GM23338 (cell line): ENCODE data around the gene AFAP1L2. TPM values are rescaled to one million over a fixed set of nuclear protein-coding genes. Genes with fewer than 3 reads are reported as not detected.

Experiments
- ATAC-seq: fragments of 200-7000 bp; cut with Tn5 transposase; 3 replicates; pipeline ENCODE4 v1.9.1; 2020
- DNase-seq: peaks from one replicate; pipeline ENCODE4 v3.0.0-alpha.2; 2015; ENCODE audit warnings: low spot score
- H2AFZ ChIP-seq: fragments of 200-600 bp; sonication (generic); 2 replicates; pipeline ENCODE4 v1.8.0; 2016; ENCODE audit warnings: antibody characterized with exemption, mild to moderate bottlenecking, moderate library complexity
- H3F3A ChIP-seq: fragments of 200-600 bp; sonication (generic); replicated peaks from 2 replicates; pipeline ENCODE4 v1.8.0; 2017; ENCODE audit warnings: antibody characterized with exemption, mixed run types, low read depth
- H3K27ac ChIP-seq: fragments of 200-600 bp; sonication (generic); 2 replicates; pipeline ENCODE4 v1.6.1; 2016; ENCODE audit warnings: low read depth
- H3K27me3 ChIP-seq: fragments of 200-600 bp; sonication (generic); 2 replicates; pipeline ENCODE4 v1.8.0; 2016; ENCODE audit warnings: mild to moderate bottlenecking, mixed run types, moderate library complexity; ENCODE audit not compliant: insufficient read depth
- H3K36me3 ChIP-seq: fragments of 200-600 bp; sonication (generic); 2 replicates; pipeline ENCODE4 v1.8.0; 2016; ENCODE audit warnings: mild to moderate bottlenecking; ENCODE audit not compliant: insufficient read depth
- H3K4me1 ChIP-seq: fragments of 200-600 bp; sonication (generic); 2 replicates; pipeline ENCODE4 v1.8.0; 2016; ENCODE audit warnings: mild to moderate bottlenecking, moderate library complexity; ENCODE audit not compliant: insufficient read depth
- H3K4me2 ChIP-seq: fragments of 200-600 bp; sonication (generic); 2 replicates; pipeline ENCODE4 v1.7.1; 2017; ENCODE audit warnings: mixed run types
- H3K4me3 ChIP-seq: fragments of 200-600 bp; sonication (generic); 2 replicates; pipeline ENCODE4 v1.6.1; 2016; ENCODE audit warnings: mixed run types
- H3K79me2 ChIP-seq: fragments of 200-600 bp; sonication (generic); replicated peaks from 2 replicates; pipeline ENCODE4 v1.8.0; 2017; ENCODE audit warnings: mild to moderate bottlenecking; ENCODE audit not compliant: insufficient read depth
- H3K9me2 ChIP-seq: fragments of 200-600 bp; sonication (generic); 2 replicates; pipeline ENCODE4 v1.8.0; 2017; ENCODE audit not compliant: insufficient read depth
- H4K20me1 ChIP-seq: fragments of 200-600 bp; sonication (generic); replicated peaks from 2 replicates; pipeline ENCODE4 v1.8.0; 2017; ENCODE audit warnings: mild to moderate bottlenecking; ENCODE audit not compliant: insufficient read depth
- H3K27ac Mint-ChIP-seq: 2 replicates; pipeline ENCODE4 v1.8.0; 2020; ENCODE audit warnings: inconsistent platforms, mild to moderate bottlenecking, moderate library complexity, mixed read lengths
- H3K27me3 Mint-ChIP-seq: 3 replicates; pipeline ENCODE4 v1.8.0; 2022; ENCODE audit warnings: low read depth, mild to moderate bottlenecking, moderate library complexity, mixed read lengths, inconsistent platforms; ENCODE audit not compliant: insufficient read depth, poor library complexity
- H3K36me3 Mint-ChIP-seq: 3 replicates; pipeline ENCODE4 v1.8.0; 2021; ENCODE audit warnings: low read depth, mild to moderate bottlenecking, inconsistent platforms, moderate library complexity, mixed read lengths
- H3K4me1 Mint-ChIP-seq: 3 replicates; pipeline ENCODE4 v1.8.0; 2020; ENCODE audit warnings: mild to moderate bottlenecking, inconsistent platforms, mixed read lengths
- H3K4me3 Mint-ChIP-seq: 3 replicates; pipeline ENCODE4 v1.8.0; 2021; ENCODE audit warnings: moderate library complexity, mild to moderate bottlenecking, inconsistent platforms, mixed read lengths
- H3K9me3 Mint-ChIP-seq: 3 replicates; pipeline ENCODE4 v1.8.0; 2020; ENCODE audit warnings: moderate library complexity, mild to moderate bottlenecking, inconsistent platforms, mixed read lengths
- EZH2 ChIP-seq: fragments of 200-600 bp; sonication (generic); IDR thresholded peaks from one replicate; pipeline ENCODE4 v1.8.0; 2017; ENCODE audit warnings: antibody characterized with exemption, mild to moderate bottlenecking, low read depth; ENCODE audit not compliant: unreplicated experiment
- EZH2phosphoT487 ChIP-seq: fragments of 200-600 bp; sonication (generic); IDR thresholded peaks from one replicate; pipeline ENCODE4 v1.8.1; 2018; ENCODE audit warnings: antibody characterized with exemption; ENCODE audit not compliant: unreplicated experiment
- NANOG ChIP-seq: IDR thresholded peaks from 2 replicates; pipeline ENCODE4 v1.6.1; 2016; ENCODE audit warnings: antibody characterized with exemption, borderline replicate concordance
- POLR2AphosphoS5 ChIP-seq: IDR thresholded peaks from 2 replicates; pipeline ENCODE4 v1.6.1; 2016; ENCODE audit warnings: antibody characterized with exemption, low read depth
- ZNF331 ChIP-seq: fragments of 250-450 bp; sonication (Bioruptor Pico); IDR thresholded peaks from 2 replicates; pipeline ENCODE4 v1.5.0; 2020; ENCODE audit warnings: low read depth, mild to moderate bottlenecking, moderate library complexity
- polyA plus RNA-seq: library from polyadenylated mRNA; unstranded; fragments of >200 nt; fragmentation: Nextera tagmentation; extraction: Ambion mirVana; gene quantifications from 2 replicates; pipeline ENCODE4 v1.2.1, GENCODE V29; 2016
- total RNA-seq: library from RNA; depleted of rRNA; stranded (reverse); fragments of >200 nt; shearing (Covaris generic); gene quantifications from 2 replicates; pipeline ENCODE4 v1.2.3, GENCODE V29; 2014
- TF ChIP-seq, protein P1 (sequence below), 2 experiments: fragments of 200-600 bp in 1 of 2; sonication (generic) in 1 of 2; conservative IDR thresholded peaks; 2 replicates each; pipeline versions ENCODE4 v1.5.1 to v1.6.1; 2016 to 2017; ENCODE audit warnings: antibody characterized with exemption in 2 of 2, low read depth in 2 of 2, mild to moderate bottlenecking in 2 of 2, moderate library complexity in 1 of 2

The AFAP1L2 gene
- total and polyA plus RNA-seq, 2 experiments from 2014 or later = 2.3 to 6.5 TPM

DNA sequence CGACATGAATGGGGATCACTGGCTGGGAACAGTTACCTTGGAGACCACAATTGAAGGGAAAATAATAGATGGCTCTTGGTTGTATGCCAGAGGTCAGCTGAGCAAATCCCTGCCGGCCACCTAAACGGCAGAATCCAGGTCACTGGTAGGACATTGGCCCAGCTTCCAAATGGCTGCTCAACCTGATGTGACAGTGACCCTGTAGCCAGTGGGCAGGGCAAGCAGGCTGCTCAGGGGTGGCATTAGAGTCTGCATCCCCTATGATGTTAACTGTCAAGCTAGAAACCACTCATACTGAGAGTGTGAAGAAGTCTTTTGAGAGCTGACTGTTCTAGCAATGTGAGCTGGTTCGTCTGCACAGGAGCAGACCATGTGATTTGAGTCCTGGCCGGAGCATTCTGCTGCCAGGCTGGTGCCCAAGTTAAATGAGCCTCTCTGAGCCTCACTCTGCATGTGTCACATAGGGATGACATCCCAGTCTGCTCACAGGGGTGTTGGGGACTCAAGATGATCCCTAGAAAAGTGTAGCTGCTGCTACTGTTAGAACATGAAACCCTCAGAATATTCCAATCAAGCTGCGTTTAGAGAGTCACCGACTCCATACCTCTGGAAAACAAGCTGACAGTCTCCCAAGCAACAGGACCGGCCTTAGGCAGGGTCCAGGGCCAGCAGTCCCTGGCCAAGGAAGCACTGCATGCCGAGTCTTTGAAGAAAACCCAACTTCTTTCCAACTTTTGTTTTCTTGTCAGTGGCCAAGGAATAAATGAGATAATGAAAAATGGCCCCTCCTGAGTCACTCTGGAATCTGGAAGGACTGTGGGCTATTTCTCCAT, 95.6 kb downstream of the AFAP1L2 start (continued):
- TF ChIP-seq, protein P1, sequence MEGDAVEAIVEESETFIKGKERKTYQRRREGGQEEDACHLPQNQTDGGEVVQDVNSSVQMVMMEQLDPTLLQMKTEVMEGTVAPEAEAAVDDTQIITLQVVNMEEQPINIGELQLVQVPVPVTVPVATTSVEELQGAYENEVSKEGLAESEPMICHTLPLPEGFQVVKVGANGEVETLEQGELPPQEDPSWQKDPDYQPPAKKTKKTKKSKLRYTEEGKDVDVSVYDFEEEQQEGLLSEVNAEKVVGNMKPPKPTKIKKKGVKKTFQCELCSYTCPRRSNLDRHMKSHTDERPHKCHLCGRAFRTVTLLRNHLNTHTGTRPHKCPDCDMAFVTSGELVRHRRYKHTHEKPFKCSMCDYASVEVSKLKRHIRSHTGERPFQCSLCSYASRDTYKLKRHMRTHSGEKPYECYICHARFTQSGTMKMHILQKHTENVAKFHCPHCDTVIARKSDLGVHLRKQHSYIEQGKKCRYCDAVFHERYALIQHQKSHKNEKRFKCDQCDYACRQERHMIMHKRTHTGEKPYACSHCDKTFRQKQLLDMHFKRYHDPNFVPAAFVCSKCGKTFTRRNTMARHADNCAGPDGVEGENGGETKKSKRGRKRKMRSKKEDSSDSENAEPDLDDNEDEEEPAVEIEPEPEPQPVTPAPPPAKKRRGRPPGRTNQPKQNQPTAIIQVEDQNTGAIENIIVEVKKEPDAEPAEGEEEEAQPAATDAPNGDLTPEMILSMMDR (conservative IDR thresholded peaks at IDR 0.05; ENCODE audit: low read depth in 2 of 2) = no peak

DNA sequence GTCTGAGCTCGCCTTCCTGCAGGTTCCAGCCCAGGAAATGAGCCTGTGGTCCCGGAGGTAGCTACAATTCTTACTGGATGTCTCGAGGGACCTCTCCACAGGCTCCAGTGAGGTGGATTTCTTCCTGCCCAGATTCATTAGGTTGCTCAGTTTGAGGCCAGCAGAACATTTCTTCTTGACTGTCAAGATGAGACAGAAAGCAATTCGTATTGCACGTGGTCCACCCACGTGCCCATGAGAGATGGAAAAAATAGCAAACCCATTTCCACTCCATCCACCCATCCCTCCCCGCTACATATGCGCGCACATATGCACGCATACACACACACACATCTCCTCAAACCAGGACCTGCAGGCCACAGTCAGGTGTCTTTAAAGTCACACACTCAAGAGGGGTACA, 96.6 kb downstream of the AFAP1L2 start:
- Histone ChIP-seq H3K4me2 (no peak overlapping the region), H3K4me1 (no peaks in the 10 kb centered on the region), H3K27me3 (no peaks in the 10 kb centered on the region), H3K36me3 (no peaks in the 10 kb centered on the region), H3K4me3 (no peak overlapping the region), H4K20me1 (no peaks in the 10 kb centered on the region), H3K9me2 (no peaks in the 10 kb centered on the region), H3K79me2 (no peaks in the 10 kb centered on the region), H2AFZ (no peak overlapping the region), H3K27ac (no peak overlapping the region), H3F3A (no peaks in the 10 kb centered on the region)
- TF ChIP-seq, protein P1 (conservative IDR thresholded peaks at IDR 0.05; ENCODE audit: low read depth in 2 of 2) = no peak
- TF ChIP-seq EZH2phosphoT487 = no peak
- TF ChIP-seq EZH2 = no peak
- TF ChIP-seq NANOG = no peak
- Mint-ChIP-seq H3K9me3 (no peaks in the 10 kb centered on the region), H3K4me3 (no peak overlapping the region), H3K36me3 (no peaks in the 10 kb centered on the region), H3K4me1 (peaks cover 6% of the 10 kb centered on the region), H3K27ac (no peak overlapping the region), H3K27me3 (peaks cover 7% of the 10 kb centered on the region)
- DNase-seq = no peak
- ATAC-seq = no peak

DNA sequence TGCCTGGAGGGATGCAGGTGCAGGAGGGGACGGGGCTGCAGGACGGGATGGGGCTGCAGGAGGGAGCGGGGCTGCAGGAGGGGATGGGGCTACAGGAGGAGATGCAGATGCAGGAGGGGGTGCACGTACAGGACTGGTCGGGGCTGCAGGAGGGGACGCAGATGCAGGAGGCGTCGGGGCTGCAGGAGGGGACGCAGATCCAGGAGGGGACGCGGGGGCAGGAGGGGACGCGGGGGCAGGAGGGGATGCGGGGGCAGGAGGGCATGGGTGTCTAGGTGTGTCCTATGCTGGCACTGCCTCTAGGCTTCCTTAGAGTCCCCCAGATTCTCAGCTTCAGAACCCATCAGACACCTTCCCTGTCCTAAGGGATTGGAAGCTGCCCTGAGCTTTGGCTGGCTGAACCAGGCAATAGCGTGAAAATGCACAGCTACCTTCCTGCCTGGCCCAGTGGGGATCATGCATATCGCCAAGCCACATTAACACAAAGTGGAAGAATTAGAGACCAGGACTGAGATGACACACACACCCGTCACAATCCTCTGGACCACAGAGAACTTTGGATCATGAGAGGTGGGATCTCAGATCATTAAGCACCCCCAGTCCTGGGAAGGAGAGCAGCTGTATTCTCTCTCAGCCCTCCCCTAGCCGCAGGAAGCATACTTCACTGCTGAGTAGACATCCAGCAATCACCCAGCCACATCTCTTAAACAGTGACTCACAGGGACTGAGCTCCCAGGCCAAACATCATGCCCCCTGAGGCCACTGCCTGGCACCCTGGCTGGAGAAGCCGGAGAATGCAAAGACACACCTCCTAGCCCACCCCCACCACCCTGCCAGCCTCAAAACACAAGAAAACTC, 98.0 kb downstream of the AFAP1L2 start:
- Histone ChIP-seq H2AFZ (no peak overlapping the region), H3K79me2 (no peaks in the 10 kb centered on the region), H3K27ac (no peak overlapping the region), H3K4me1 (no peaks in the 10 kb centered on the region), H3K27me3 (no peaks in the 10 kb centered on the region), H3K9me2 (no peaks in the 10 kb centered on the region), H3K4me3 (no peak overlapping the region), H4K20me1 (no peaks in the 10 kb centered on the region), H3K36me3 (no peaks in the 10 kb centered on the region), H3K4me2 (no peak overlapping the region), H3F3A (no peaks in the 10 kb centered on the region)
- peaks cover 12% of the 10 kb centered on the region for H3K27me3 Mint-ChIP-seq
- H3K36me3 Mint-ChIP-seq = no peaks in the 10 kb centered on the region
- H3K9me3 Mint-ChIP-seq = no peaks in the 10 kb centered on the region
- no peak overlapping the region for H3K4me3 Mint-ChIP-seq
- H3K4me1 Mint-ChIP-seq = peaks cover 6% of the 10 kb centered on the region
- no peak overlapping the region for H3K27ac Mint-ChIP-seq
- no peak for DNase-seq
- no peak for ATAC-seq
- TF ChIP-seq NANOG (no peak), ZNF331 (CRISPR knock-in tag) (no peak), EZH2phosphoT487 (no peak), POLR2AphosphoS5 (no peak)
